Lower lobe of right lung (tissue), 2 donors: ENCODE measurements around the gene MAOA. TPM values are rescaled to one million over a fixed set of nuclear protein-coding genes. Genes with fewer than 3 reads are reported as not detected.

Experiments used
- ATAC-seq, 2 donors: fragments of 200-7000 bp; cut with Tn5 transposase; one replicate each; pipeline ENCODE4 v1.9.1; 2020 to 2022; ENCODE audit warnings: mild to moderate bottlenecking in 2 of 2, moderate library complexity in 2 of 2
- DNase-seq: peaks from one replicate; pipeline ENCODE4 v3.0.0-alpha.2; 2020
- H3K27ac ChIP-seq: fragments of 200-600 bp; one replicate; pipeline ENCODE4 v1.8.0; 2022
- H3K27me3 ChIP-seq: fragments of 200-600 bp; one replicate; pipeline ENCODE4 v1.8.0; 2022; ENCODE audit warnings: low read depth
- H3K36me3 ChIP-seq: fragments of 200-600 bp; one replicate; pipeline ENCODE4 v1.8.0; 2022; ENCODE audit warnings: mild to moderate bottlenecking
- H3K4me1 ChIP-seq: fragments of 200-600 bp; one replicate; pipeline ENCODE4 v1.8.0; 2022
- H3K4me3 ChIP-seq: fragments of 200-600 bp; one replicate; pipeline ENCODE4 v1.8.0; 2022; ENCODE audit warnings: mild to moderate bottlenecking
- H3K9me3 ChIP-seq: fragments of 200-600 bp; one replicate; pipeline ENCODE4 v1.8.0; 2022
- intact Hi-C: fragments of 100-400 bp; cut with DNase I; formaldehyde crosslinking; loops from one replicate; pipeline ENCODE4 v1.11.0; 2022
- total RNA-seq: library from RNA; stranded (reverse); fragmentation: NEBNext Ultra II Directional; extraction: Animal tissue kit (Norgen Biotek cat#: 25700); gene quantifications from one replicate; pipeline ENCODE4 v1.2.1, GENCODE V29; 2021
- TF ChIP-seq, protein P1 (sequence below): fragments of 200-600 bp; IDR thresholded peaks from one replicate; pipeline ENCODE4 v1.8.0; 2022; ENCODE audit warnings: antibody characterized with exemption, mild to moderate bottlenecking
- donor health status: DM: no; HTN: yes; CAD: no; lungs with severe emphysema.

MAOA gene
- total RNA-seq, 1 donor from 2014 or later: 159 TPM

- Histone ChIP-seq H3K4me3 (peak overlapping the region; percentile 71), H3K27me3 (no peaks in the 10 kb centered on the region), H3K4me1 (no peaks in the 10 kb centered on the region), H3K36me3 (no peaks in the 10 kb centered on the region), H3K27ac (peak overlapping the region; percentile 91), H3K9me3 (no peaks in the 10 kb centered on the region)
- intact Hi-C loops: no loop called here
- ATAC-seq (peak; percentile 97 to 99), DNase-seq (peak; percentile 95)
- TF ChIP-seq, protein P1, sequence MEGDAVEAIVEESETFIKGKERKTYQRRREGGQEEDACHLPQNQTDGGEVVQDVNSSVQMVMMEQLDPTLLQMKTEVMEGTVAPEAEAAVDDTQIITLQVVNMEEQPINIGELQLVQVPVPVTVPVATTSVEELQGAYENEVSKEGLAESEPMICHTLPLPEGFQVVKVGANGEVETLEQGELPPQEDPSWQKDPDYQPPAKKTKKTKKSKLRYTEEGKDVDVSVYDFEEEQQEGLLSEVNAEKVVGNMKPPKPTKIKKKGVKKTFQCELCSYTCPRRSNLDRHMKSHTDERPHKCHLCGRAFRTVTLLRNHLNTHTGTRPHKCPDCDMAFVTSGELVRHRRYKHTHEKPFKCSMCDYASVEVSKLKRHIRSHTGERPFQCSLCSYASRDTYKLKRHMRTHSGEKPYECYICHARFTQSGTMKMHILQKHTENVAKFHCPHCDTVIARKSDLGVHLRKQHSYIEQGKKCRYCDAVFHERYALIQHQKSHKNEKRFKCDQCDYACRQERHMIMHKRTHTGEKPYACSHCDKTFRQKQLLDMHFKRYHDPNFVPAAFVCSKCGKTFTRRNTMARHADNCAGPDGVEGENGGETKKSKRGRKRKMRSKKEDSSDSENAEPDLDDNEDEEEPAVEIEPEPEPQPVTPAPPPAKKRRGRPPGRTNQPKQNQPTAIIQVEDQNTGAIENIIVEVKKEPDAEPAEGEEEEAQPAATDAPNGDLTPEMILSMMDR: peak; percentile 40
These were observed 1.5 kb upstream of the MAOA start for GRCh38 chrX:43654431-43655150.

DNA sequence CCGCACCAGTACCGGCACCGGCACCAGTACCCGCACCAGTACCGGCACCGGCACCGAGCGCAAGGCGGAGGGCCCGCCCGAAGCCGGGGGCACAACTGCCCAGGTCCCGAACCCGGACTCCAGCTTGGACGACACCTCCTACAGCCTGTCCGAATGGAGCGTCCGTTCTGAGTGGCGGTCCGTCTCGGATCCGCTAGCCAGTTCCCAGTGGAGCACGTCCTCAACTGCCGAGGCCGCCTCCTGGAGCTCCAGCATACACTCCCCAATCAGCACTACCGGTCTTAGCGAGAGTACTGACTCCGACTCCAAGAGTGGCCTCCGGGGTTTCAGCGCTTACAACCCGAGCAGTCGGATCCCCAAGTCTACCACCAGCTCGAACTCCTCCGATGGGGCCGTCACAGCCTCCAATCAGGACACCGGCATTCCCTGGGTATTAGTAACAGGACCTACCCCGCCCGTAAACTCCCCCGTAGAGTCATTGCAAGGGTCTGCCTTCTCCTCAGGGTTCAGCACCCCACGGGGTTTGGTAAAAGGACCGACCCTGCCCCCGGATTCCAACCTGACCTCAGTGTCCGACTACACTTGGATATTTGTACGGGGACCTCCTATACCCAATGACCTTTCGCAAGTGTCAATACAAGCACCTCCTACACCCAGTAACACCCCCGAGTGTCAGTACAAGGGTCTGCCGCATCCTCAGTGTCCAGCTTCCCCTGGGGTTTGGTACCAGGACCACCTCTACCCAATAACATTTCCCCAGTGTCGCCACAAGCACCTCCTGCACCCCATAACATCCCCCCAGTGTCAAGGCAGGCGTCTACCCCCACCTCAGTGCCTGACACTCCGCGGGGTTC is 721 bp upstream of the MAOA start:
- intact Hi-C loops: no loop called here
- H3K36me3 ChIP-seq: no peaks in the 10 kb centered on the region
- ATAC-seq: peak; percentile 57 to 59
- H3K4me3 ChIP-seq: peak overlapping the region; percentile 71
- DNase-seq: peak; percentile 63
- H3K27ac ChIP-seq: peak overlapping the region; percentile 91
- H3K27me3 ChIP-seq: no peaks in the 10 kb centered on the region
- H3K9me3 ChIP-seq: no peaks in the 10 kb centered on the region
- no peaks in the 10 kb centered on the region for H3K4me1 ChIP-seq
- TF ChIP-seq, protein P1: no peak

DNA sequence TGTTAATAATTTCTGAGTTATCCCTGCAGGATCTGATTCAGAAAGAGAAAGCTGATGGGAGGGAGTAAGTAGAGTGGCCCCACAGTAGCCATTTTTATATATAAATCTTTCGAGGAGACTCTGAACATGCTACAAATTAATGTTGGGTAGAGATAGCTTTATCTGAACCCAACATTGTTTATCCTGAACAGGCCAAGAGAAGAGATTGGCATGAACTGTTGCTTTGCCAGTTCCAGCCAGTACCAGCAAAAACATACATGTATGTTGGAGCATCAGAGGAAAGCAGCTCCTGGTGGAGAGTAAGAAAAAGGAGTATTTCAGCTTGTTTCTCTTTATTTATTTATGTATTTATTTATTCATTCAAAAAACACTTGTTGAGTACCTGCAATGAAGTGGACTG is 1.6 kb downstream of the MAOA start:
- Histone ChIP-seq H3K9me3 (no peaks in the 10 kb centered on the region), H3K4me3 (peak overlapping the region; percentile 71), H3K36me3 (no peaks in the 10 kb centered on the region), H3K27ac (peak overlapping the region; percentile 36), H3K27me3 (no peaks in the 10 kb centered on the region), H3K4me1 (no peaks in the 10 kb centered on the region)
- ATAC-seq (no peak), DNase-seq (no peak)
- intact Hi-C loops: no loop called here
- TF ChIP-seq, protein P1: no peak

- ATAC-seq (peak in 1 of 2 donors; percentile 52), DNase-seq (no peak)
- TF ChIP-seq, protein P1: no peak
- peaks cover 4% of the 10 kb centered on the region for H3K36me3 ChIP-seq
- H3K4me3 ChIP-seq: peak overlapping the region; percentile 71
- H3K9me3 ChIP-seq: no peaks in the 10 kb centered on the region
- H3K27me3 ChIP-seq: no peaks in the 10 kb centered on the region
- H3K4me1 ChIP-seq: peaks cover 7% of the 10 kb centered on the region
- peak overlapping the region; percentile 46 for H3K27ac ChIP-seq
- intact Hi-C loops: no loop called here
These were observed 5.6 kb downstream of the MAOA start for GRCh38 chrX:43661521-43662240.

- Histone ChIP-seq H3K27me3 (no peaks in the 10 kb centered on the region), H3K27ac (no peak overlapping the region), H3K36me3 (peaks cover 4% of the 10 kb centered on the region), H3K4me3 (no peak overlapping the region), H3K9me3 (no peaks in the 10 kb centered on the region), H3K4me1 (peaks cover 7% of the 10 kb centered on the region)
- no peak for DNase-seq
- TF ChIP-seq, protein P1: no peak
- intact Hi-C loops: no loop called here
- no peak for ATAC-seq
These were observed 7.1 kb downstream of the MAOA start for GRCh38 chrX:43663173-43663572.
